ENCODE data around the gene FOXC1. TPM values are rescaled to one million over a fixed set of nuclear protein-coding genes. Genes with fewer than 3 reads are reported as not detected.

Gene FOXC1
- total RNA-seq, 2 experiments from 2014 or later: not detected

- peak overlapping the region; percentile 23; the same call in 1 of the 2 replicates for H3K4me2 ChIP-seq (ENCODE audit: low read length)
- no peak overlapping the region for H2AFZ ChIP-seq (ENCODE audit: low read length)
- H3K4me3 ChIP-seq (ENCODE audit: low read depth, low read length, poor library complexity, severe bottlenecking): no peak overlapping the region
- intact Hi-C loops (cut with micrococcal nuclease; ENCODE audit: unreplicated experiment): loop anchor here (2.0 to 10.0 kb wide), 3 partner anchors 500 to 840 kb away; no protein-coding TSS in a partner anchor
- no peaks in the 10 kb centered on the region for H3K9me2 ChIP-seq (ENCODE audit: insufficient read depth, low read length)
- no peaks in the 10 kb centered on the region for H4K20me1 ChIP-seq (ENCODE audit: insufficient read depth, low read length)
- H3K79me2 ChIP-seq (ENCODE audit: insufficient read depth, low read depth, low read length): no peaks in the 10 kb centered on the region
- POLR2A ChIA-PET: no interaction called here
- BruUV-seq (replicated peaks): no TSS peak
- peak; percentile 57 for DNase-seq (ENCODE audit: low spot score)
- H3K9me3 ChIP-seq (ENCODE audit: low read length): no peaks in the 10 kb centered on the region
- H3K4me1 ChIP-seq (ENCODE audit: insufficient read depth, low read length, poor library complexity, severe bottlenecking): no peaks in the 10 kb centered on the region
- CTCF ChIA-PET (ENCODE audit: unreplicated experiment): no interaction called here
- no peak overlapping the region for H3K27ac ChIP-seq (ENCODE audit: low read depth, low read length, poor library complexity, severe bottlenecking)
- H3K36me3 ChIP-seq (ENCODE audit: insufficient read depth, low read length): no peaks in the 10 kb centered on the region
- TF ChIP-seq EZH2phosphoT487 (IDR thresholded peaks at IDR 0.05; ENCODE audit: borderline replicate concordance, low read depth, low read length) (no peak), CTCF (conservative IDR thresholded peaks at IDR 0.05; ENCODE audit: low read length) (peak; percentile 81)
Measured at GRCh38 chr6:1604158-1605003, 5.3 kb upstream of the FOXC1 start.

- Histone ChIP-seq H2AFZ (ENCODE audit: low read length) (no peak overlapping the region), H3K9me3 (ENCODE audit: low read length) (no peaks in the 10 kb centered on the region), H3K4me3 (ENCODE audit: low read depth, low read length, poor library complexity, severe bottlenecking) (no peak overlapping the region), H3K27ac (ENCODE audit: low read depth, low read length, poor library complexity, severe bottlenecking) (no peak overlapping the region), H3K4me2 (ENCODE audit: low read length) (peak overlapping the region; percentile 23; the same call in 1 of the 2 replicates), H3K36me3 (ENCODE audit: insufficient read depth, low read length) (no peaks in the 10 kb centered on the region), H3K9me2 (ENCODE audit: insufficient read depth, low read length) (no peaks in the 10 kb centered on the region), H3K4me1 (ENCODE audit: insufficient read depth, low read length, poor library complexity, severe bottlenecking) (no peaks in the 10 kb centered on the region), H4K20me1 (ENCODE audit: insufficient read depth, low read length) (no peaks in the 10 kb centered on the region), H3K79me2 (ENCODE audit: insufficient read depth, low read depth, low read length) (no peaks in the 10 kb centered on the region)
- TF ChIP-seq EZH2phosphoT487 (IDR thresholded peaks at IDR 0.05; ENCODE audit: borderline replicate concordance, low read depth, low read length) (no peak), CTCF (conservative IDR thresholded peaks at IDR 0.05; ENCODE audit: low read length) (no peak)
- POLR2A ChIA-PET: no interaction called here
- no TSS peak for BruUV-seq (replicated peaks)
- intact Hi-C loops (cut with micrococcal nuclease; ENCODE audit: unreplicated experiment): loop anchor here (2.0 to 10.0 kb wide), 3 partner anchors 500 to 840 kb away; no protein-coding TSS in a partner anchor
- CTCF ChIA-PET (ENCODE audit: unreplicated experiment): no interaction called here
- no peak for DNase-seq (ENCODE audit: low spot score)
Measured at GRCh38 chr6:1605004-1605892, 4.5 kb upstream of the FOXC1 start.
